Body of pancreas (tissue), 4 donors: ENCODE measurements around the gene RAD50. TPM values are rescaled to one million over a fixed set of nuclear protein-coding genes. Genes with fewer than 3 reads are reported as not detected.
A peak's percentile ranks its signal among the peaks of the same experiment; 100 is the strongest.
"Not testable (repeated sequence)": the region's sequence is repeated elsewhere in the genome, so short reads cannot be mapped to it uniquely, and the experiment has no call there.

Source experiments
- ATAC-seq: fragments of 150-250 bp; one replicate; pipeline ENCODE4 v1.9.1; 2016
- DNase-seq, 4 donors: peaks; one replicate each; pipeline ENCODE4 v3.0.0-alpha.2; 2019
- H3K27ac ChIP-seq, 4 donors: fragments of 200-600 bp; sonication (generic); 1 replicate in 3 of 4; 2 replicates in 1 of 4; pipeline versions ENCODE4 v1.5.1 to v1.6.1; 2016 to 2019; ENCODE audit warnings: mild to moderate bottlenecking in 1 of 4, mixed read lengths in 1 of 4, moderate library complexity in 1 of 4
- H3K27me3 ChIP-seq, 2 donors: fragments of 200-600 bp; sonication (generic); one replicate each; pipeline ENCODE4 v1.6.0; 2016; ENCODE audit warnings: mild to moderate bottlenecking in 1 of 2
- H3K36me3 ChIP-seq, 2 donors: fragments of 200-600 bp; sonication (generic); replicated peaks in 1 of 2; 2 replicates each; pipeline ENCODE4 v1.5.1; 2016; ENCODE audit warnings: low read depth in 2 of 2; ENCODE audit not compliant: insufficient read depth in 1 of 2
- H3K4me1 ChIP-seq: fragments of 200-600 bp; sonication (generic); one replicate; pipeline ENCODE4 v1.6.0; 2016
- H3K4me3 ChIP-seq, 2 donors: fragments of 200-600 bp; sonication (generic); 1 replicate in 1 of 2; 2 replicates in 1 of 2; pipeline ENCODE4 v1.5.1; 2016 to 2019
- H3K9me3 ChIP-seq, 3 donors: fragments of 200-600 bp; sonication (generic); 1 replicate in 2 of 3; 2 replicates in 1 of 3; pipeline ENCODE4 v1.5.1; 2016
- CTCF ChIP-seq, 7 experiments: fragments of 450-650 bp in 4 of 7; fragments of 200-600 bp in 3 of 7; sonication (generic) in 3 of 7; IDR thresholded peaks; one replicate each; pipeline ENCODE4 v1.5.1; 2016 to 2019; ENCODE audit warnings: antibody characterized with exemption in 7 of 7
- POLR2A ChIP-seq, 3 donors: fragments of 450-650 bp; IDR thresholded peaks; one replicate each; pipeline ENCODE4 v1.6.1; 2016; ENCODE audit warnings: antibody characterized with exemption in 3 of 3, mild to moderate bottlenecking in 2 of 3
- WGBS, 2 donors: methylation state at CpG; one replicate each; pipeline ENCODE4 v1.1.5; 2017; 5-methylcytosine and 5-hydroxymethylcytosine counted together
- intact Hi-C: fragments of 100-400 bp; cut with DNase I; formaldehyde crosslinking; loops from one replicate; pipeline ENCODE4 v1.15.1; 2023
- total RNA-seq, 2 donors: library from RNA; depleted of rRNA; stranded (reverse); fragments of >200 nt; gene quantifications; one replicate each; pipeline ENCODE4 v1.1.0, GENCODE V29; 2016

RAD50 gene
- total RNA-seq, 2 donors from 2014 or later = 18.7 to 42.5 TPM

- Histone ChIP-seq H3K36me3 (no peaks in the 10 kb centered on the region), H3K27ac (no peak overlapping the region), H3K4me3 (no peak overlapping the region), H3K9me3 (no peaks in the 10 kb centered on the region), H3K4me1 (no peaks in the 10 kb centered on the region), H3K27me3 (no peaks in the 10 kb centered on the region)
- WGBS, 2 donors = 84 to 96% methylated on average over 2 of the region's 2 CpGs
- TF ChIP-seq POLR2A (IDR thresholded peaks at IDR 0.05) (no peak), CTCF (IDR thresholded peaks at IDR 0.05) (no peak)
- no peak for DNase-seq
- intact Hi-C loops = no loop called here
- ATAC-seq = no peak
These were observed 10.7 kb upstream of the RAD50 start for GRCh38 chr5:132546108-132546507.

GRCh38 chr5:132547269-132547668 is 9.5 kb upstream of the RAD50 start:
- Histone ChIP-seq H3K27me3 (no peaks in the 10 kb centered on the region), H3K9me3 (no peaks in the 10 kb centered on the region), H3K27ac (no peak overlapping the region), H3K4me1 (no peaks in the 10 kb centered on the region), H3K36me3 (no peaks in the 10 kb centered on the region), H3K4me3 (no peak overlapping the region)
- DNase-seq (no peak), ATAC-seq (no peak)
- intact Hi-C loops = no loop called here
- TF ChIP-seq POLR2A (IDR thresholded peaks at IDR 0.05) = no peak
- TF ChIP-seq CTCF (IDR thresholded peaks at IDR 0.05) = no peak
- 62 to 65% methylated on average over 2 of the region's 2 CpGs for WGBS, 2 donors

- H3K27ac ChIP-seq, H3K4me3 ChIP-seq, DNase-seq, H3K9me3 ChIP-seq, H3K27me3 ChIP-seq, intact Hi-C loops, H3K4me1 ChIP-seq, ATAC-seq, H3K36me3 ChIP-seq: not testable (repeated sequence)
- WGBS, 2 donors = 93 to 94% methylated on average over 7 of the region's 7 CpGs
These were observed 7.9 kb upstream of the RAD50 start for GRCh38 chr5:132548834-132549233.

DNA sequence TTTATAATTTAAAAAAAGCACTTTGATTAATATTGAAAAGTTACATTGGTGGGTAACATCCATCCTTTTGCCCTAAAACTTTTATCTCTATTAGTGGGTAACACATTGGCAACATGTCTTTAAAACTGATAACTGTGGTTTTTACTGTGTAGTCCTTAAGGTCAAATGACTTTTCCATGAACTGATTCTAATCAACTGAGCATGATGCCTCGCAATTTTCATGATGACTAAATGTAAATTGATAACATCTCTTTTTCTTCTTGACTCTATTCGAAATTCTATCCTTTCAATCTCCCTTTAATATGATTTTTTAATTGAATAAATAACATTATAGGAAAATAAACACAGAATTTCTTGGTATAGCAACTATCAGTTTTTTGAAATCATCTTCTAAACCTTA is 7.2 kb upstream of the RAD50 start:
- no peak for DNase-seq
- intact Hi-C loops = no loop called here
- 70 to 76% methylated on average over 2 of the region's 2 CpGs for whole genome bisulfite sequencing, 2 donors
- Histone ChIP-seq H3K4me1 (no peaks in the 10 kb centered on the region), H3K27ac (no peak overlapping the region), H3K4me3 (no peak overlapping the region), H3K27me3 (no peaks in the 10 kb centered on the region), H3K9me3 (no peaks in the 10 kb centered on the region), H3K36me3 (no peaks in the 10 kb centered on the region)
- TF ChIP-seq CTCF (IDR thresholded peaks at IDR 0.05) (no peak), POLR2A (IDR thresholded peaks at IDR 0.05) (no peak)
- no peak for ATAC-seq

- ATAC-seq (peak; percentile 24), DNase-seq (no peak)
- Histone ChIP-seq H3K27me3 (no peaks in the 10 kb centered on the region), H3K27ac (peak overlapping the region; percentile 52 to 85 (median 80)), H3K4me3 (peak overlapping the region; percentile 58 to 79), H3K36me3 (no peaks in the 10 kb centered on the region), H3K9me3 (no peaks in the 10 kb centered on the region), H3K4me1 (peaks cover 21% of the 10 kb centered on the region)
- intact Hi-C loops = no loop called here
- WGBS, 2 donors = 41 to 43% methylated on average over 15 of the region's 15 CpGs
- no peak for TF ChIP-seq CTCF (IDR thresholded peaks at IDR 0.05)
- no peak for TF ChIP-seq POLR2A (IDR thresholded peaks at IDR 0.05)
These were observed 519 bp upstream of the RAD50 start for GRCh38 chr5:132556153-132556762.
